Measurements from ENCODE around the gene VEZF1.

GRCh38 chr17:57940653-57941329, 47.3 kb downstream of the VEZF1 start:
- no peak for TF ChIP-seq CTCF (IDR thresholded peaks at IDR 0.05)
- no peak for TF ChIP-seq TFCP2L1 (CRISPR knock-in tag; IDR thresholded peaks at IDR 0.05)
- TF ChIP-seq KDM1A (IDR thresholded peaks at IDR 0.05; ENCODE audit: low read depth) = no peak
- no peak for TF ChIP-seq ELK1 (IDR thresholded peaks at IDR 0.05; ENCODE audit: low read depth, low read length)
- TF ChIP-seq HOXB13 (CRISPR knock-in tag; IDR thresholded peaks at IDR 0.05; ENCODE audit: low read depth) = no peak
- TF ChIP-seq MAX (IDR thresholded peaks at IDR 0.05) = no peak
- no peak for TF ChIP-seq USF2 (IDR thresholded peaks at IDR 0.05)
- TF ChIP-seq RAD21 (conservative IDR thresholded peaks at IDR 0.05 in 1 of 2, IDR thresholded peaks at IDR 0.05 in 1 of 2) = no peak
- TF ChIP-seq POLR2AphosphoS2 (conservative IDR thresholded peaks at IDR 0.05; ENCODE audit: low read length) = no peak
- TF ChIP-seq PBX3 (IDR thresholded peaks at IDR 0.05) = no peak
- no peak for TF ChIP-seq ZFP36 (IDR thresholded peaks at IDR 0.05; ENCODE audit: borderline replicate concordance, partially characterized antibody)

All from A549 (cell line).